OCI-LY1 (cell line): Measurements from ENCODE around the gene HDAC7.

ENCODE experiments used
- EZH2 ChIP-seq: fragments of 200-600 bp; sonication (generic), shearing (Covaris generic); IDR thresholded peaks from 2 replicates; pipeline ENCODE4 v1.8.0; 2017; ENCODE audit warnings: borderline replicate concordance, mixed run types, mild to moderate bottlenecking, antibody characterized with exemption, low read length, moderate library complexity, mixed read lengths
- TF ChIP-seq, protein P1 (sequence below): fragments of 200-600 bp; sonication (generic), shearing (Covaris generic); IDR thresholded peaks from 2 replicates; pipeline ENCODE4 v1.5.1; 2017; ENCODE audit warnings: mild to moderate bottlenecking, antibody characterized with exemption, low read length, moderate library complexity, mixed read lengths

DNA sequence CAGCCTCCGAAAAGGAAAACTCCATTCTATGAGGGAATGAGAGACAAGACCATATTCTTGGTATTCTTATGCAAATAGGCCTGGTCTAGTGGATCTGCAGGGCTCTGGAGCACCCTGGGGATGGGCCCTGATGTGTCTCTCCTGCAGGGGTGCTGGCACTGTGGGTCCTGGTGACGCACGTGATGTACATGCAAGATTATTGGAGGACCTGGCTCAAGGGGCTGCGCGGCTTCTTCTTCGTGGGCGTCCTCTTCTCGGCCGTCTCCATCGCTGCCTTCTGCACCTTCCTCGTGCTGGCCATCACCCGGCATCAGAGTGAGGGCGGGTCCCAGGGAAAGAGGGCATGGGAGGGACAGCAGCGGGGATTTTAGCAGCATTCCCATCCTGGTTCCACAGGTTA, 40.8 kb downstream of the HDAC7 start:
- TF ChIP-seq, protein P1, sequence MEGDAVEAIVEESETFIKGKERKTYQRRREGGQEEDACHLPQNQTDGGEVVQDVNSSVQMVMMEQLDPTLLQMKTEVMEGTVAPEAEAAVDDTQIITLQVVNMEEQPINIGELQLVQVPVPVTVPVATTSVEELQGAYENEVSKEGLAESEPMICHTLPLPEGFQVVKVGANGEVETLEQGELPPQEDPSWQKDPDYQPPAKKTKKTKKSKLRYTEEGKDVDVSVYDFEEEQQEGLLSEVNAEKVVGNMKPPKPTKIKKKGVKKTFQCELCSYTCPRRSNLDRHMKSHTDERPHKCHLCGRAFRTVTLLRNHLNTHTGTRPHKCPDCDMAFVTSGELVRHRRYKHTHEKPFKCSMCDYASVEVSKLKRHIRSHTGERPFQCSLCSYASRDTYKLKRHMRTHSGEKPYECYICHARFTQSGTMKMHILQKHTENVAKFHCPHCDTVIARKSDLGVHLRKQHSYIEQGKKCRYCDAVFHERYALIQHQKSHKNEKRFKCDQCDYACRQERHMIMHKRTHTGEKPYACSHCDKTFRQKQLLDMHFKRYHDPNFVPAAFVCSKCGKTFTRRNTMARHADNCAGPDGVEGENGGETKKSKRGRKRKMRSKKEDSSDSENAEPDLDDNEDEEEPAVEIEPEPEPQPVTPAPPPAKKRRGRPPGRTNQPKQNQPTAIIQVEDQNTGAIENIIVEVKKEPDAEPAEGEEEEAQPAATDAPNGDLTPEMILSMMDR: no peak
- TF ChIP-seq EZH2: no peak
